HG02840 (cell line): ENCODE results near the gene MED13L.

Experiments used
- ATAC-seq: cut with Tn5 transposase; IDR thresholded peaks from one replicate; pipeline ENCODE4 v1.9.1; 2021; ENCODE audit warnings: mild to moderate bottlenecking, moderate library complexity, moderate number of reproducible peaks; ENCODE audit not compliant: unreplicated experiment, low FRiP score

Gene MED13L

DNA sequence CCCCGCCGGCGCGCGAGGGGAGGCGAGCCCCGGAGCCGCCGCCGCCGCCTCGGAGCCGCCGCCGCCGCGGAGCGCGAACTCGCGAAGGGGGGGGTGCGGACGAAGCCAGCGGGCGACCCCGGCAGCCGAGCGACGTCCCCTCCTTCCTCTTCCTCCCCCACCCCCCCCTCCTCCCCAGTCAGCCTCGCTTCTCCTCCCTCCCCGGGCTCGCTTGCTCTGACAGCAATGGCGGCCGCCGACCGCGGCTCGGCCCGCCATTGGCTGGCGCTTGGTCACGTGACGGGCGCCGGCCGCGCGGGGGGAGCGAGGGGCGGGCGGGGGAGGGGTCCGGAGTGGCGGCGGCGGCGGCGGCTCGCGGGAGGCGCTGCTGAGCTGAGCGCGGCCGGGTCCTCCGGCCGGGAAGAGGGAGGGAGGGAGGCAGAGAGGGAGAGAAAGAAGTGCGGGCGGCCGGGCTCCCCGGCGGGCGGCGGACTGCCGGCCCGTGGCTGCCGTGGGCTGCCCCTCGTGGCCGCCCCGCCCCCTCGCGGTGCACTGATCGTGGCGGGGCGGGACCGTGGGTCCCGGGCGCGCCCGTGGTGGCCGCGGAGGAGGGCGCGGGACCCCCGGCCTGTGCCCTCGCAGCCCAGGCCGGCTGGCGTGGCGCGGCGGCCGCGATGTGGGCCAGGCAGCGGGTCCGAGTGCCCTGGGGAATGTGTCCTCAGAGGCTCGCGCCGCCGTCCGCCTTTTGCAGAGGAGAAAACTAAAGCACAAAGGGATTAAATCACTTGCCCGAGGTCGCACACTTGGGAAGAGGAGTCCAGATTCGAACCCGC is at the start of gene MED13L:
Gene MED13L, minus strand, starts transcription at position 227 of the 812 bp plus-strand sequence. CDS start 562 bp downstream, outside the sequence.
- peak; percentile 85 for ATAC-seq

DNA sequence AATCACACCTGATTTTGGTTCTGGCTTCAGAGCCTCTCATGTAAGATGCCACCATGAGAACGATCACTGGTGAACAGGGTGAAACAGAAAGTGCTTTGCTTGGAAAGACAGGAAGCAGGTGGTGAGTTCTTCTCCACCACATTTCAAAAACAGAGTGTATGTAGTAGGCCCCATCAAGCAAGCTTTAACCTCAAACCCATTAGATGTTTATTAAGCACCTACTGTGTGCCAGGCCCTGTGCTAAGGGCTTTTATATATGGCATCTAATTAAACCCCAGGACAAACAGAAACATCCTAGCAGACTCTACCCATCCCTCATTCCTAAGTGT is 47.8 kb upstream of the MED13L start:
- ATAC-seq, result peak; percentile 82

GRCh38 chr12:116324654-116325335 is 47.3 kb upstream of the MED13L start:
- ATAC-seq, result no peak

DNA sequence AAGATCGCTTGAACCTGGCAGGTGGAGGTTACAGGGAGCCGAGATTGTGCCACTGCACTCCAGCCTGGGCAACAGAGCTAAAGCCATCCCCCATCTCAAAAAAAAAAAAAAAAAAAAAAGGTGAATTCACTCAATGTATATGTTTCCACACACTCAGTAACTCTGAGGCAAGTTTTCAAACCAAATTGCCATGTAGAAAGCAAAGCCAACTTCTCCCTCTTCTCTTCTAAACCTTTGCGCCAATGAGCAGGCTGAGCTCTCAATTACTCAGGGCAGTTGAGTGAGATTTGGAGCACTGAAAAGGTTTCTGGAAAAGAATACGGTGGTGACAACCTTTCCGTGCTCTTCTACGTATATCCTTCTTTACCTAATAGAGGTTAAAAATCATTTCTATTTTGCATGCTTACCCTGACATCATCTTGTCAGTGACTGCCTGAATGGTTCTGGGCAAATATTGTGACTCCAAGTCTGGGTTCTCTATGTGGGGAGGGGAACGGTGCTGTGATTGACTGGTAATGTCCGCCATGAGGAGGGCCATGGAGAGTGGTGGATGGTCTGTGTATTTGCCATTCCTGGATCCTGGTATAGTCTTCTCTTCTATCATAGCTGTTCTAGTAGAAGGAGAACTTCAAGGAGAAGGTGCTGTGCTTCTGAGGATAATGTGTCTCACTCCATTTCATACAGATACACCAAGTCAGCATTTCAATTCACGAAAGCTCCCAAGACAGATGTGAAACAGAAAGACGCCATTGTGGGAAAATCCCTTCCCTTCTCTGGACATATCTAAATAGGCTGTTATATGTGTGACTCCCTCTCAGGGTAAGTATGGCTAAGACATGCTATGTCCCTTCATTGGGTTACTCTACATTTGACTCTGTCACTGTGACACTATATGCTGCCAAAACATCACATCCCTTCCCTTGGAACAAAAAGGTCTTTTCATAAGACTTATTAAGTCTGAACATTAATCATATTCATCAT is 46.2 kb upstream of the MED13L start:
- ATAC-seq, result no peak

DNA sequence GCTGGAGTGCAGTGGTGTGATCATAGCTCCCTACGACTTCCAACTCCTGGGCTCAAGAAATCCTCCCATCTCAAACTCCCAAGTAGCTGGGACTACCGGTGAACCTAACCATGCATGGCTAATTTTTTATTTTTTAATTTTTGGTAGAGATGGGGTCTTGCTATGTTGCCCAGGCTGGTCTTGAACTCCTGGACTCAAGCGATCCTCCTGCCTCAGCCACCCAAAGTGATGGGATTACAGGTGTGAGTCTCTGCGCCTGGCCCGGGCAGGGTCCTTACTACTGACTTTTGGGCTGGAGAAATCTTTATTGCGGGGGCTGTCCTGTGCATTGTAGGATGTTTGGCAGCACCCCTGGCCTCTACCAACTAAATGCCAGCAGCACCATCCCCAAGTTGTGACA is 44.4 kb upstream of the MED13L start:
- ATAC-seq, result no peak

DNA sequence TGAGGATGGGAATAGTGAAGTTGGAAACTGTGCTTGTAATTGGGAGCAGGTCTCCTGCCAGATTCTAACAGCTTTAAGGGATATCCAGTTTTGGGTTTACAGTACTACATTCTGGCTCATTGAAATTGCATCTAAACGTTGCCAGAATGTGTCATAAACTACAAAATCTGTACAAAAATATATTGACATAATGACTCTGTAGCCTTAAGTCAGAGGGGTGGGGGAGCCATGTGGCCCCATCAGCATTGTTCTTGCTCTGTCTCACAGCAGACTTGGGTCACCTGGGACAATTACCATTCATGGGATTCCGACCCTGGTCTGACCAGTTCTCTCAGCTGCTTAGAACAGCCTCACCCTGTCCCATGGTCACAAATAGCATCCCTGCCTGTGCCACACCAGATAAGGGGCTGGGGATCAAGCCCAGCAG is 43.3 kb upstream of the MED13L start:
- no peak for ATAC-seq

- no peak for ATAC-seq
Measured at GRCh38 chr12:116319898-116320621, 42.6 kb upstream of the MED13L start.

GRCh38 chr12:116319233-116319897 is 41.9 kb upstream of the MED13L start:
- ATAC-seq, result no peak

GRCh38 chr12:116318576-116319232 is 41.2 kb upstream of the MED13L start:
- no peak for ATAC-seq

DNA sequence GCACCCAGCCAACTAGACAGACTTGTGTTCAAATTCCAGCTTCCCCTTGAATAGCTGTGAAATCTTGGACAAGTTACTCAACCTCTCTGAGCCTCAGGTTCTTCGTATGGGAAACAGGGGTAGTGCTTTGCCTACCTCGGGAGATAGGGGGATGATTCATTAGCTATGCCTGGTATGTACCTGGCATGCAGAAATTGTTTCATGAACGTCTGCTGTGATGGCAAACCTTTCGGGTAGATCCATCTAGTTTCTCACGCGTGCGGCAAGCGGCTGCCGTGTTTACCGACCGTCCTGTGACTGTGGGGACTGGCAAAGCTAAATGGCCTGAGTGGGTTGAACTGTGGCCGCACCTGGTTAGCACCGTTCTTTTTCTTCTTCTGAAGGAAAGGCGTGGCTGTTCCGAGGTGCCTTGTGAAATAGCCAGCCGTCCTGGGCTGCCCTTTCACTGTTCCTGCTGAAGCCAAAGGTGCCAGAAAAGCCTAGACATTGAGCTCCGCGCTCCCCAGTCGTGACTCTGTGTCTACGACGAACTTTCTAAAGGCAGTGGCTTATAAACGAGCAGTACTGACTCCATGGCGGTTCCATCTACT is 40.6 kb upstream of the MED13L start:
- no peak for ATAC-seq

DNA sequence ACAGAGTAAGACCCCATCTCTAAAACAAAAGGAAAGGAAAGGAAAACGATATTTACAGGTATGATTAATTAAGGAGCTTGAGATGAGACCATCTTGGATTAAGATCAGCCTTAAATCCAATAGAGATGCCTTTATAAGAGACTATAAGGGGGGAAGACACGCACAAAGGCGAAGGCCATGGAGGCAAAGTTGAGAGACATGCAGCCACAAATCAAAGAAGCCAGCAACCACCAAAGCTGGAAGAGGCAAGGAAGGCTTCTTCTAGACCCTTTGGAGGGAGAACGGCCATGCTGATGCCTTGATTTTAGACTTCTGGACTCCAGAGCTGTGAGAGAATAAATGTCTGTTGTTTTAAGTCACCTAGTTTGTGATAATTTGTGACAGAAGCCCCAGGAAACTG is 39.6 kb upstream of the MED13L start:
- no peak for ATAC-seq

GRCh38 chr12:116314477-116314876 is 37.0 kb upstream of the MED13L start:
- no peak for ATAC-seq

DNA sequence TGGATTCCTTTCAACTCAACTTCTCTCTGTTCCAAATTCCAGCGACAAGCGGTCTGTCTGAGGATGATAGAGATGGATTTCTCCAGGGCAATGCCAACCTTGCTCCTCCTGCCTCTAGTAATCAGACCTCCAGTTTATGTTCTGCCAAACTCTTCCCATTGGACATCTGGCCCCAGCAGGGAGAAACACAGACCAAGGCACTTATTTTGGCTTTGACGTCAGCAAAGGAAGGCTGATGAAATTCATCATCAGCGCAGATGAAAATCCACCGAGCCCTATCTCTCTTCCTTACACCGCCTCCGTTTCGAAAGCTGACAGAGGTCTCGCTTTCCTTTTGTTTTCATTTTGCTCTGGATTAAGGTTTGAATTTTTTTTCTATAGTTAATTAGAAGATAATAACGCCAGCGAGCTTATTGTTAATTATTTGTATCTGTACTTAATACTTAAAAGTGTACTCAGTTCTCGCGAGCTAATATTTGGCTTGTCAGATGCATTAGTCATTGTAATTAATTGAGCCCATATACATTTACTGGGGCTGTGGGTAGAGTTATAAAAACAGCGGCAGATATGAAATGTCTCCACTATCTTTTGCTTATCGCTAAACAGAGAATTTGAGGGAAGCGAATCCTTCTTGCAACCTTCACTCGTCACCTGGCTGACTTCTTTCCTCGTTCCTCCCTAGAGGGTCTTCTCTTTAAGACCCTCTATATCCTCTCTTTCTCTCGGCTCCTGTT is 35.9 kb upstream of the MED13L start:
- ATAC-seq, result no peak

GRCh38 chr12:116310082-116310481 is 32.6 kb upstream of the MED13L start:
- ATAC-seq, result no peak

GRCh38 chr12:116309343-116309742 is 31.9 kb upstream of the MED13L start:
- ATAC-seq, result no peak

- ATAC-seq, result no peak
Measured at GRCh38 chr12:116308647-116309046, 31.2 kb upstream of the MED13L start.

DNA sequence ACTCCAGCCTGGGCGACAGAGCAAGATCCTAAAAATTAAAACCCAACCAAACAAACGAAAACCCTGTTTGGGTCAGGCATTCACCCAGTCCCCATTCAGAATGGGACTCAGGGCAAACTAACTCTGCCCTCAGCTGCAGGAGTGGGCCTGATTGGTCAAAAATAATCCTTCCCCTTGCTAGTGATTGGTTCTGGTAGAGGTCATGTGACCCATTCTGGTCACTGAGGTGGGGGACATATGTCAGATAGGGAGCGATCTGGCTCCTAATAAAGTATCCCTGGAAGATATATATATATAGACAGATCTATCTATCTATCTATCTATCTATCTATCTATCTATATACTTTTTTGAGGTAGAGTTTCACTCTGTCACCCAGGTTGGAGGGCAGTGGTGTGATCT is 29.5 kb upstream of the MED13L start:
- no peak for ATAC-seq

DNA sequence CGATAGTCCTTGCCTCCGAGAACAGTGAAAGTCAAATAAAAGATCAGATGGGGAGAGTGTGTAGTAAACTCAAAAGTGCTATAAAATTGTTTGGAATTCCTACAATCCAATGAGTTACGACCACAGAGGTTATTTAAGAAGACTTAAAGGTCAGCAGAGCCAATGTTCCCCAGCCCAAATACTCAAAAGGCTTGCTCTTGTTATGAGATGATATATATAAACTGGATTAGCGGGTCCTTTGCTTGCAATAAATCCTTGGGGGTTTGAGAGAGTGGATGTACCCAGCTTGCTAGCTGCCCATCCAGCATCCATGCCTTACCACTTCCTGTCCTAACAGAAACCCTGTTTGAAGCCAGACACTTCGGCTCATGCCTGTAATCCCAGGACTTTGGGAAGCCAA is 29.0 kb upstream of the MED13L start:
- ATAC-seq, result no peak
